Mucosa of rectum (tissue), 2 donors: ENCODE results near the gene RAB8A.

Experiments
- H3K27ac ChIP-seq, 2 donors: one replicate each; pipeline ENCODE4 v1.7.0; 2013; ENCODE audit warnings: inconsistent platforms in 2 of 2, low read depth in 2 of 2, low read length in 2 of 2
- H3K27me3 ChIP-seq, 2 donors: one replicate each; pipeline ENCODE4 v1.7.0; 2013; ENCODE audit warnings: low read length in 2 of 2; ENCODE audit not compliant: control insufficient read depth in 2 of 2, insufficient read depth in 2 of 2
- H3K36me3 ChIP-seq, 2 donors: one replicate each; pipeline ENCODE4 v1.7.0; 2013; ENCODE audit warnings: low read length in 2 of 2; ENCODE audit not compliant: control insufficient read depth in 2 of 2, insufficient read depth in 2 of 2
- H3K4me1 ChIP-seq, 2 donors: one replicate each; pipeline ENCODE4 v1.7.0; 2013; ENCODE audit warnings: low read length in 2 of 2, mild to moderate bottlenecking in 1 of 2; ENCODE audit not compliant: control insufficient read depth in 2 of 2, insufficient read depth in 2 of 2
- H3K4me3 ChIP-seq, 2 donors: one replicate each; pipeline ENCODE4 v1.7.0; 2013; ENCODE audit warnings: low read length in 2 of 2
- H3K9ac ChIP-seq, 2 donors: one replicate each; pipeline ENCODE4 v1.7.0; 2013; ENCODE audit warnings: low read length in 2 of 2, low read depth in 1 of 2, mild to moderate bottlenecking in 1 of 2
- H3K9me3 ChIP-seq, 2 donors: one replicate each; pipeline ENCODE4 v1.7.0; 2013; ENCODE audit warnings: low read length in 2 of 2; ENCODE audit not compliant: control insufficient read depth in 2 of 2
- donor health status: healthy.
- donor health status: Normal muscosa, but diverticular disease.

Gene RAB8A

GRCh38 chr19:16121967-16122366, 10.3 kb downstream of the RAB8A start:
- H3K36me3 ChIP-seq, result peaks cover 63 to 67% of the 10 kb centered on the region in 2 donors
- no peak overlapping the region for H3K27ac ChIP-seq
- no peak overlapping the region for H3K9ac ChIP-seq
- peaks cover 26 to 32% of the 10 kb centered on the region in 2 donors for H3K4me1 ChIP-seq
- H3K27me3 ChIP-seq, result no peaks in the 10 kb centered on the region
- H3K9me3 ChIP-seq, result no peaks in the 10 kb centered on the region
- no peak overlapping the region for H3K4me3 ChIP-seq

GRCh38 chr19:16124953-16125352, 13.3 kb downstream of the RAB8A start:
- Histone ChIP-seq H3K9me3 (no peaks in the 10 kb centered on the region), H3K9ac (no peak overlapping the region), H3K36me3 (peaks cover 73 to 84% of the 10 kb centered on the region in 2 donors), H3K4me3 (no peak overlapping the region), H3K27ac (peak overlapping the region; percentile 70 to 80), H3K4me1 (peaks cover 15% of the 10 kb centered on the region in 2 donors), H3K27me3 (no peaks in the 10 kb centered on the region)

- peaks cover 76 to 89% of the 10 kb centered on the region in 2 donors for H3K36me3 ChIP-seq
- H3K4me3 ChIP-seq, result no peak overlapping the region
- H3K4me1 ChIP-seq, result peaks cover 13 to 14% of the 10 kb centered on the region in 2 donors
- H3K27ac ChIP-seq, result peak overlapping the region; percentile 70 to 80
- no peaks in the 10 kb centered on the region for H3K9me3 ChIP-seq
- no peaks in the 10 kb centered on the region for H3K27me3 ChIP-seq
- H3K9ac ChIP-seq, result no peak overlapping the region
Measured at GRCh38 chr19:16125737-16126495, 14.2 kb downstream of the RAB8A start.

GRCh38 chr19:16127080-16127479, 15.4 kb downstream of the RAB8A start:
- peaks cover 13 to 14% of the 10 kb centered on the region in 2 donors for H3K4me1 ChIP-seq
- H3K27me3 ChIP-seq, result no peaks in the 10 kb centered on the region
- peaks cover 75 to 88% of the 10 kb centered on the region in 2 donors for H3K36me3 ChIP-seq
- H3K4me3 ChIP-seq, result no peak overlapping the region
- H3K9ac ChIP-seq, result no peak overlapping the region
- H3K27ac ChIP-seq, result no peak overlapping the region
- no peaks in the 10 kb centered on the region for H3K9me3 ChIP-seq

- Histone ChIP-seq H3K9me3 (no peaks in the 10 kb centered on the region), H3K4me3 (no peak overlapping the region), H3K4me1 (peaks cover 13 to 14% of the 10 kb centered on the region in 2 donors), H3K9ac (no peak overlapping the region), H3K27ac (no peak overlapping the region), H3K27me3 (no peaks in the 10 kb centered on the region), H3K36me3 (peaks cover 76 to 88% of the 10 kb centered on the region in 2 donors)
Measured at GRCh38 chr19:16127776-16128371, 16.2 kb downstream of the RAB8A start.

- no peak overlapping the region for H3K27ac ChIP-seq
- no peaks in the 10 kb centered on the region for H3K4me1 ChIP-seq
- H3K27me3 ChIP-seq, result no peaks in the 10 kb centered on the region
- H3K4me3 ChIP-seq, result no peak overlapping the region
- H3K9me3 ChIP-seq, result no peaks in the 10 kb centered on the region
- H3K9ac ChIP-seq, result no peak overlapping the region
- H3K36me3 ChIP-seq, result peaks cover 63 to 70% of the 10 kb centered on the region in 2 donors
Measured at GRCh38 chr19:16131648-16132047, 20.0 kb downstream of the RAB8A start.

- Histone ChIP-seq H3K4me3 (no peak overlapping the region), H3K9me3 (no peaks in the 10 kb centered on the region), H3K27ac (peak overlapping the region in 1 of 2 donors; percentile 11), H3K36me3 (peaks cover 45 to 50% of the 10 kb centered on the region in 2 donors), H3K4me1 (no peaks in the 10 kb centered on the region), H3K27me3 (no peaks in the 10 kb centered on the region), H3K9ac (no peak overlapping the region)
Measured at GRCh38 chr19:16133818-16134217, 22.1 kb downstream of the RAB8A start.

GRCh38 chr19:16134510-16134909, 22.8 kb downstream of the RAB8A start:
- Histone ChIP-seq H3K27me3 (no peaks in the 10 kb centered on the region), H3K4me3 (no peak overlapping the region), H3K9ac (no peak overlapping the region), H3K27ac (no peak overlapping the region), H3K4me1 (no peaks in the 10 kb centered on the region), H3K9me3 (no peaks in the 10 kb centered on the region), H3K36me3 (peaks cover 38 to 43% of the 10 kb centered on the region in 2 donors)

- Histone ChIP-seq H3K4me1 (no peaks in the 10 kb centered on the region), H3K36me3 (peaks cover 30 to 33% of the 10 kb centered on the region in 2 donors), H3K4me3 (no peak overlapping the region), H3K9me3 (no peaks in the 10 kb centered on the region), H3K9ac (no peak overlapping the region), H3K27ac (no peak overlapping the region), H3K27me3 (no peaks in the 10 kb centered on the region)
Measured at GRCh38 chr19:16135430-16136127, 23.9 kb downstream of the RAB8A start.
